ENCODE measurements around the gene GH1.
A peak's percentile ranks its signal among the peaks of the same experiment; 100 is the strongest.

GH1 gene

GRCh38 chr17:63946440-63947363 lies 28.1 kb upstream of the GH1 start:
- H3K4me1 ChIP-seq (ENCODE audit: control insufficient read depth, low read length): peaks cover 31% of the 10 kb centered on the region
- H3K4me2 ChIP-seq (ENCODE audit: low read length): peak overlapping the region; percentile 96
- no peaks in the 10 kb centered on the region for H4K20me1 ChIP-seq (ENCODE audit: control insufficient read depth, insufficient read depth, low read depth, low read length)

GRCh38 chr17:63945784-63946439 lies 27.3 kb upstream of the GH1 start:
- Histone ChIP-seq H3K4me1 (ENCODE audit: control insufficient read depth, low read length) (peaks cover 31% of the 10 kb centered on the region), H3K4me3 (ENCODE audit: low read length) (peak overlapping the region; percentile 73), H4K20me1 (ENCODE audit: control insufficient read depth, insufficient read depth, low read depth, low read length) (no peaks in the 10 kb centered on the region), H3K79me2 (ENCODE audit: control insufficient read depth, low read length) (no peaks in the 10 kb centered on the region), H3K9me3 (ENCODE audit: control insufficient read depth, insufficient read depth, low read length) (no peaks in the 10 kb centered on the region), H3K27me3 (ENCODE audit: control insufficient read depth, low read length) (peaks cover 3% of the 10 kb centered on the region; the same call in 1 of the 2 replicates), H3K27ac (ENCODE audit: low read depth, low read length) (peak overlapping the region; percentile 83), H3F3A (ENCODE audit: control insufficient read depth, insufficient read depth) (peaks cover 7% of the 10 kb centered on the region; the same call in 1 of the 2 replicates), H3K36me3 (ENCODE audit: control insufficient read depth, low read length) (no peaks in the 10 kb centered on the region), H3K9me2 (replicated peaks; ENCODE audit: control insufficient read depth, low read length) (no peaks in the 10 kb centered on the region), H3K4me2 (ENCODE audit: low read length) (peak overlapping the region; percentile 96)
- TF ChIP-seq EZH2phosphoT487 (IDR thresholded peaks at IDR 0.05; ENCODE audit: borderline replicate concordance, low read length): no peak
- no peak for TF ChIP-seq CTCF (IDR thresholded peaks at IDR 0.05; ENCODE audit: low read depth, low read length, poor library complexity, severe bottlenecking)

More at GRCh38 chr17:63946440-63947363, 28.1 kb upstream of the GH1 start:
- peaks cover 3% of the 10 kb centered on the region; the same call in 1 of the 2 replicates for H3K27me3 ChIP-seq (ENCODE audit: control insufficient read depth, low read length)
- H3F3A ChIP-seq (ENCODE audit: control insufficient read depth, insufficient read depth): peaks cover 7% of the 10 kb centered on the region; the same call in 1 of the 2 replicates
- no peaks in the 10 kb centered on the region for H3K79me2 ChIP-seq (ENCODE audit: control insufficient read depth, low read length)
- H3K4me3 ChIP-seq (ENCODE audit: low read length): peak overlapping the region; percentile 73
- TF ChIP-seq EZH2phosphoT487 (IDR thresholded peaks at IDR 0.05; ENCODE audit: borderline replicate concordance, low read length) (no peak), CTCF (IDR thresholded peaks at IDR 0.05; ENCODE audit: low read depth, low read length, poor library complexity, severe bottlenecking) (peak; percentile 84)
- H3K27ac ChIP-seq (ENCODE audit: low read depth, low read length): peak overlapping the region; percentile 83
- no peaks in the 10 kb centered on the region for H3K36me3 ChIP-seq (ENCODE audit: control insufficient read depth, low read length)
- no peaks in the 10 kb centered on the region for H3K9me3 ChIP-seq (ENCODE audit: control insufficient read depth, insufficient read depth, low read length)
- no peaks in the 10 kb centered on the region for H3K9me2 ChIP-seq (replicated peaks; ENCODE audit: control insufficient read depth, low read length)

GRCh38 chr17:63944736-63945499 lies 26.3 kb upstream of the GH1 start:
- peak overlapping the region; percentile 83 for H3K27ac ChIP-seq (ENCODE audit: low read depth, low read length)
- no peaks in the 10 kb centered on the region for H3K79me2 ChIP-seq (ENCODE audit: control insufficient read depth, low read length)
- H3K9me2 ChIP-seq (replicated peaks; ENCODE audit: control insufficient read depth, low read length): no peaks in the 10 kb centered on the region
- H3K9me3 ChIP-seq (ENCODE audit: control insufficient read depth, insufficient read depth, low read length): no peaks in the 10 kb centered on the region
- H3F3A ChIP-seq (ENCODE audit: control insufficient read depth, insufficient read depth): peaks cover 7% of the 10 kb centered on the region; the same call in 1 of the 2 replicates
- H3K4me3 ChIP-seq (ENCODE audit: low read length): peak overlapping the region; percentile 73
- no peaks in the 10 kb centered on the region for H4K20me1 ChIP-seq (ENCODE audit: control insufficient read depth, insufficient read depth, low read depth, low read length)
- no peaks in the 10 kb centered on the region for H3K36me3 ChIP-seq (ENCODE audit: control insufficient read depth, low read length)
- H3K4me1 ChIP-seq (ENCODE audit: control insufficient read depth, low read length): peaks cover 34% of the 10 kb centered on the region
- H3K4me2 ChIP-seq (ENCODE audit: low read length): peak overlapping the region; percentile 96
- TF ChIP-seq CTCF (IDR thresholded peaks at IDR 0.05; ENCODE audit: low read depth, low read length, poor library complexity, severe bottlenecking): no peak
- TF ChIP-seq EZH2phosphoT487 (IDR thresholded peaks at IDR 0.05; ENCODE audit: borderline replicate concordance, low read length): no peak
- H3K27me3 ChIP-seq (ENCODE audit: control insufficient read depth, low read length): no peaks in the 10 kb centered on the region
